Cardiac fibroblast (primary cell): ENCODE results near the gene CEP78.
"Not testable (repeated sequence)": the region's sequence is repeated elsewhere in the genome, so short reads cannot be mapped to it uniquely, and the experiment has no call there.

ENCODE experiments used
- DNase-seq, 2 donors: peaks; one replicate each; pipeline versions ENCODE4 v3.0.0 to v3.0.0-alpha.2; 2010; ENCODE audit warnings: low read depth in 2 of 2
- H3K4me3 ChIP-seq, 2 donors: replicated peaks in 1 of 2; 1 replicate in 1 of 2; 2 replicates in 1 of 2; pipeline ENCODE4 v1.5.1; 2011; ENCODE audit warnings: low read depth in 2 of 2, low read length in 2 of 2, mild to moderate bottlenecking in 2 of 2, moderate library complexity in 1 of 2
- TF ChIP-seq, protein P1 (sequence below): IDR thresholded peaks from one replicate; pipeline ENCODE4 v1.5.1; 2011; ENCODE audit warnings: low read depth, mild to moderate bottlenecking, low read length, inconsistent platforms

Gene CEP78

GRCh38 chr9:78280982-78281668 lies 45.2 kb downstream of the CEP78 start:
- TF ChIP-seq, protein P1, sequence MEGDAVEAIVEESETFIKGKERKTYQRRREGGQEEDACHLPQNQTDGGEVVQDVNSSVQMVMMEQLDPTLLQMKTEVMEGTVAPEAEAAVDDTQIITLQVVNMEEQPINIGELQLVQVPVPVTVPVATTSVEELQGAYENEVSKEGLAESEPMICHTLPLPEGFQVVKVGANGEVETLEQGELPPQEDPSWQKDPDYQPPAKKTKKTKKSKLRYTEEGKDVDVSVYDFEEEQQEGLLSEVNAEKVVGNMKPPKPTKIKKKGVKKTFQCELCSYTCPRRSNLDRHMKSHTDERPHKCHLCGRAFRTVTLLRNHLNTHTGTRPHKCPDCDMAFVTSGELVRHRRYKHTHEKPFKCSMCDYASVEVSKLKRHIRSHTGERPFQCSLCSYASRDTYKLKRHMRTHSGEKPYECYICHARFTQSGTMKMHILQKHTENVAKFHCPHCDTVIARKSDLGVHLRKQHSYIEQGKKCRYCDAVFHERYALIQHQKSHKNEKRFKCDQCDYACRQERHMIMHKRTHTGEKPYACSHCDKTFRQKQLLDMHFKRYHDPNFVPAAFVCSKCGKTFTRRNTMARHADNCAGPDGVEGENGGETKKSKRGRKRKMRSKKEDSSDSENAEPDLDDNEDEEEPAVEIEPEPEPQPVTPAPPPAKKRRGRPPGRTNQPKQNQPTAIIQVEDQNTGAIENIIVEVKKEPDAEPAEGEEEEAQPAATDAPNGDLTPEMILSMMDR: no peak
- H3K4me3 ChIP-seq: no peak overlapping the region
- DNase-seq: peak; percentile 74 to 98

- not testable (repeated sequence) for H3K4me3 ChIP-seq, DNase-seq
These were observed 48.3 kb downstream of the CEP78 start for GRCh38 chr9:78284181-78284580.

DNA sequence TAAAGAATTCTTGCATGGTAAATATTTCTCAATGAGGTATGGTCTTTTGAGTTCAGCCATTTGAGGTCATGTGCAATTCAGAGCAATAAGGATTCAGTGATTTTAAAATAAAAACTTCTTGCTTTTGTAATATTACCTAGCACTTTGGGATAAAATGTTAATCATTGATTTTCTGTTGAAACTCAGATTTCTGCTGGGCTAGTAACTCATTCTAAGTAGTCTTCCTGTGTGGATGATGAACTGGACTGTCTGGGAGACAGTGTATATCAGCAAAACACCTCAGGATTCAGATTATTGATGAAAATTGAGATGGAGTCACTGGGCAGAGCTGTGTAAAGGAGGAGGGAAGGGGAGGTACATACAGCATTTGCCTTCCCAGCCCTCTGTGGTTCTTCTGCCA lies 50.2 kb downstream of the CEP78 start:
- no peak overlapping the region for H3K4me3 ChIP-seq
- no peak for DNase-seq
- TF ChIP-seq, protein P1: no peak

DNA sequence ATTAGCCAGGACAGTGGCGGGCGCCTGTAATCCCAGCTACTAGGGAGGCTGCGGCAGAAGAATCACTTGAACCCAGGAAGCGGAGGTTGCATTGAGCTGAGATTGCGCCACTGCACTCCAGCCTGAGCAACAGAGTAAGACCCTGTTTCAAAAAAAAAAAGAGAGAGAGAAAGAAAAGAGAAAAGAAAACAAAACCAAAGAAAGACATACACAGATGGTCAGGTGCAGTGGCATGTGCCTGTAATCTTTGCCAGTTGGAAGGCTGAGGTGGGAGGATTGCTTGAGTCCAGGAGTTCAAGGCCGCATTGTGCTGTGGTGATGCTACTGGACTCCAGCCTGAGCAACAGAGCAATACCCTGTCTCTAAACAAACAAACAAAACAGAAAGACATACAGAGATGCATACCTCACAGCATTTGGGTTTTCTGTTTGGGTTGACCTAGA lies 51.1 kb downstream of the CEP78 start:
- TF ChIP-seq, protein P1: no peak
- no peak for DNase-seq
- no peak overlapping the region for H3K4me3 ChIP-seq

DNA sequence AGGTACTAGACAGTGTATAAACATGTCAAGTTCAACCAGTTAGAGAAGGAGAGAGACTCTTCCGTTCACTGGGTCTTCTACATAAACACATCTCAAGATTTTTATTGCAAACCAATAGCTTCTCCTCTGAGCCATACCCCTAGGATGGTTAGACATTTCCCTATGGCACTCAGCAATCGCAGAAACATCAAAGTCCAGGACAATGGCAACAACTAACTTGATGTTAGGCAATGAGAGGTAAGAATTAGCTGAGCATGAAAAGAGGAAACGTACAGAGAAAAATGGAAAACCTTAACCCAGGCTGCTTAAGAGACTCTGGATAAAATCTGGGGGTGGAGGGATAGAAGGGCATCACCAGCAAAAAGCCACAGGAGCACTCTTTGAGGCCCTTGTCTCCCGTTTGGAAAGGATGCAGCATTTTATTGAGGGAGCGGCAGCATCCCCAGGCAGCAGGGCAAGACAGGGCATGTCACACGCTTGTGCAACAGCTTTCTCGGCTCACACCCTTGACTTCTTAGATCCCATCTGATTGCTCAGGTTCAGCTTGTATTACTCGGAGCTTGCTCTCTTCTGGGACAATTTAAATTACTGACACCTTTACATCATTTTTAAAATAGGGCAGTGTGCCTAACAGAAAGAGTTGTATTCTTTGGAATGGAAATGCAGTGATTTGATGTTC lies 52.5 kb downstream of the CEP78 start:
- TF ChIP-seq, protein P1: no peak
- no peak overlapping the region for H3K4me3 ChIP-seq
- DNase-seq: no peak

GRCh38 chr9:78289474-78289873 lies 53.6 kb downstream of the CEP78 start:
- TF ChIP-seq, protein P1: no peak
- no peak for DNase-seq
- no peak overlapping the region for H3K4me3 ChIP-seq

GRCh38 chr9:78291240-78291925 lies 55.5 kb downstream of the CEP78 start:
- DNase-seq: no peak
- TF ChIP-seq, protein P1: no peak
- no peak overlapping the region for H3K4me3 ChIP-seq
